ENCODE data around the gene PTPRU.

PTPRU gene

GRCh38 chr1:29371332-29371731 is 135.0 kb downstream of the PTPRU start:
- H3K27ac ChIP-seq, result no peak overlapping the region
- no peak for TF ChIP-seq ZFX (IDR thresholded peaks at IDR 0.05; ENCODE audit: borderline replicate concordance)

DNA sequence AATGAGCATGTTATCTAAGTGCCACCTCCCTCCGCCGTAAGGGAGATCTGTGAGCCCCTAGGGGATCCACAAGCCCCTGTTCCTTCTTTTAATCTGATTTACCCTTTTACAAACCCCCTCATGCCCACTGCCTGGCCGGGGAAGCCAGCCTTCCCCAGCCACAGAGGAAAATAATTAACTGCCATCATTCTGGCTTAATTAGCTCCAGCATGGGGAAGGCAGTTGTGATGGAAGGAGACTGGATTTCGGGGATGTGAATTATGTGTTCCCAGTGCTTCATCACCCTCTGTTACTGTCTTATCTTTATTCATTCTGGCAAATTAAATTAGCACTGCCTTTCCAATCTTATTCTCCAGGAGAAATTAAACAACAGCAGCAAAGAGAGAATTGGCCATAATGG is 135.8 kb downstream of the PTPRU start:
- no peak overlapping the region for H3K27ac ChIP-seq
- TF ChIP-seq ZFX (IDR thresholded peaks at IDR 0.05; ENCODE audit: borderline replicate concordance) (no peak), CTCF (IDR thresholded peaks at IDR 0.05) (no peak)
